NCI-H2029 (cell line): ENCODE measurements around the gene KDM4C.
"Not testable (repeated sequence)": the region's sequence is repeated elsewhere in the genome, so short reads cannot be mapped to it uniquely, and the experiment has no call there.

Experiments used
- DNase-seq: peaks from one replicate; lab custom pipeline; 2025; lab: John Stamatoyannopoulos, UW

The KDM4C gene

GRCh38 chr9:6764523-6764922 lies 6.8 kb downstream of the KDM4C start:
- DNase-seq = no peak

DNA sequence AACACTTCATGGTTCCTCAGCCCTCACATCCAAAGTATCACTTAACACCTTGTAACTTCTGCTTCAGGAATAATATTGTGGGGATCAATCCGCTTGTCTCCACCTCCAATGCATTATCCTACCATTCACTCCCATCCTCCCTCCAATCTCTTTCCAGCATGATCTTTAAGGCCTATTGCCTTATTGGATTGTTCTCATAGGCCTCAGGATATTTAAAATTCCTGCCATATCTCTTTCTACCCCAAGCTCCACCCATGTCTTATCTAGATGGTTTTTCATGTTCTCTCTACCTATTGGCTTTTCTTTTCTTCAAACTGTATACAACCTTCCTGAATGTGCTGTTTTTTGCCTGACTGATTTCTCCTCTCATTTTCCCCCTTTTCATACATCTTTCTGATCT lies 7.2 kb downstream of the KDM4C start:
- no peak for DNase-seq

GRCh38 chr9:6765396-6765795 lies 7.6 kb downstream of the KDM4C start:
- no peak for DNase-seq

DNA sequence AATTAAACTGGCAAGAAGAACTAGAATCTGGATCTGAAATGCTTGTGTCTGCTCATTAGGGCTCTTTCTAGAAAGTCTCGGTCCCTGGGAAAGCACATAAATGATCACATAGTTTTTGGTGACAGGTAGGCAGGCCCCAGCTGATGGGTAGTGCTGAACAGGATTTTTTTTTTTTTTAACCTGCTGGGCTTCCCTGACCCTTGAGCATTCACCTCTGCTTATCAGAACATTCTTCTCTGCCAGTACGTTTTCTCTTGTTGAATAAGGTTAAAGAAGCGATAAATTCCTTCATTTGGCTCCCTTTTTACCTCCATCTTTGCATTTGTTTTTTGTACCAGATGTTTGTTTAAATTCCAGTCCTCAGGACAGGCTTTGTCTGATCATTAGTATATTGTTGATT lies 8.8 kb downstream of the KDM4C start:
- no peak for DNase-seq

DNA sequence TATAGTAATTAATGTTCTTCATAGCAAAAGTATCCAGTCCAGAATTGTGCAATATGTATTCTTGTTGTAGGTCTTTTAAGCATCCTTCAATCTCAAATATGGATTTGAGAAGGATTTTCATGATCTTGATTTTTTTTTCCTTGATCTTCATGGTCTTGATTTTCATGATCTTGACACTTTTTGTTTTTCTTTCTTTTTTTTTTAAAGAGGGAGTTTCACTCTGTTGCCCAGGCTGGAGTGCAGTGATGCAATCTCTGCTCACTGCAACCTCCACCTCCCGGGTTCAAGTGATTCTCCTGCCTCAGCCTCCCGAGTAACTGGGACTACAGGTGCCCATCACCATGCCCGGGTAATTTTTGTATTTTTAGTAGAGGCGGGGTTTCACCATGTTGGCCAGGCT lies 10.8 kb downstream of the KDM4C start:
- DNase-seq = not testable (repeated sequence)

- DNase-seq = no peak
These were observed 13.9 kb downstream of the KDM4C start for GRCh38 chr9:6771722-6772121.

GRCh38 chr9:6777213-6777902 lies 19.6 kb downstream of the KDM4C start:
- no peak for DNase-seq

- no peak for DNase-seq
These were observed 21.9 kb downstream of the KDM4C start for GRCh38 chr9:6779417-6780241.

DNA sequence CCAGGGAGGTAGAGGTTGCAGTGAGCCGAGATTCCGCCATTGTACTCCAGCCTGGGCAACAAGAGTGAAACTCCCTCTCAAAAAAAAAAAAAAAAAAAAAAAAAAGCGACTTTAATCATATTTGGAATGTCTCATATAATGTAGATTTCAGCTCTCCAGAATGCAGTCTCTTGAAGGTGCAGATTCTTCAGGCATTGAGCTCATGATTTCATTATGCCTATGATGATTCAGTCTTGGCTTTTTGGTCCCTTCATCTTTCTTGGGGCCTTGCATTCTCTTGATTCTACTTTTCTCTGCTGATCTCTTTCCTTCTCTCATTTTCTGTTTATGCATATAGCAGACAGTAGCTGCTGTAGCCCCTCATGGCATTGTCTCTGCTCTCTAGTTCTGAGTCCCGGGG lies 22.9 kb downstream of the KDM4C start:
- no peak for DNase-seq

DNA sequence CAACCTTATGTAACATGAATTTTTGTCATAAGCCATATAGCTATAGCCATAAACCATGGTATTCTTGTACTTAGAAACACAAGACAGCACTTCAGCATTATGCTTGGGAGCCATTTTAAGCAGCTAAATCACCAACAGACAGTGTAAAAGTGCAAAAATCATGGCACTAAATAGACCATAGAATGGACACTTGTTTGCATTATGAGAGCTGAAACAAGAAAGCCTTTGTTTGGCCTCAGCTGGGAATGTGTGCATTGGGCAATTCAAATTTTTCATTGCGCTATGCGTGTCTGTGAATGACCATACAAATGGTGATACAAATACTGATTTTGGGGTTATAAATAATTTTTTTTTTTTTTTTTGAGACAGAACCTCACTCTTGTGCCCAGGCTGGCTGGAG lies 23.7 kb downstream of the KDM4C start:
- no peak for DNase-seq

- no peak for DNase-seq
These were observed 24.6 kb downstream of the KDM4C start for GRCh38 chr9:6782345-6782744.

GRCh38 chr9:6782981-6783380 lies 25.2 kb downstream of the KDM4C start:
- DNase-seq = no peak

- DNase-seq = no peak
These were observed 26.0 kb downstream of the KDM4C start for GRCh38 chr9:6783753-6784152.

- DNase-seq = no peak
These were observed 27.9 kb downstream of the KDM4C start for GRCh38 chr9:6785682-6786081.

DNA sequence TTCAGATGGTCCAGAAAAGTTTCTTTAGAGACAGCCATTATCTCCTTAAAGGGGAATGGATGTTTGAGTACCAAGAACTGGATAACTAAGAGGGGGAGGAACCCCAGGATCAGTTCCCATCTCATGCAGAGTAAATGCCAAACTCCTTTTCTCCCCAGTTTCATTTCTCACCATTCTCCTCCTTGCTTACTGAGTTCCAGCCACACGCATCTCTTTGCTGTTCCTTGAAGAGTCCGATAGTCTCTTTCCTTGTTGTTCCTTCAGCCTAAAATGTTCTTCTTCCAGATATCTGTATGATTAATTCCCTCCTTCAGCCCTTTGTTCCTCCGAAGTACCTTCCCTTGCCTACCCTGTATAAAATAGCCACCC lies 30.0 kb downstream of the KDM4C start:
- no peak for DNase-seq

DNA sequence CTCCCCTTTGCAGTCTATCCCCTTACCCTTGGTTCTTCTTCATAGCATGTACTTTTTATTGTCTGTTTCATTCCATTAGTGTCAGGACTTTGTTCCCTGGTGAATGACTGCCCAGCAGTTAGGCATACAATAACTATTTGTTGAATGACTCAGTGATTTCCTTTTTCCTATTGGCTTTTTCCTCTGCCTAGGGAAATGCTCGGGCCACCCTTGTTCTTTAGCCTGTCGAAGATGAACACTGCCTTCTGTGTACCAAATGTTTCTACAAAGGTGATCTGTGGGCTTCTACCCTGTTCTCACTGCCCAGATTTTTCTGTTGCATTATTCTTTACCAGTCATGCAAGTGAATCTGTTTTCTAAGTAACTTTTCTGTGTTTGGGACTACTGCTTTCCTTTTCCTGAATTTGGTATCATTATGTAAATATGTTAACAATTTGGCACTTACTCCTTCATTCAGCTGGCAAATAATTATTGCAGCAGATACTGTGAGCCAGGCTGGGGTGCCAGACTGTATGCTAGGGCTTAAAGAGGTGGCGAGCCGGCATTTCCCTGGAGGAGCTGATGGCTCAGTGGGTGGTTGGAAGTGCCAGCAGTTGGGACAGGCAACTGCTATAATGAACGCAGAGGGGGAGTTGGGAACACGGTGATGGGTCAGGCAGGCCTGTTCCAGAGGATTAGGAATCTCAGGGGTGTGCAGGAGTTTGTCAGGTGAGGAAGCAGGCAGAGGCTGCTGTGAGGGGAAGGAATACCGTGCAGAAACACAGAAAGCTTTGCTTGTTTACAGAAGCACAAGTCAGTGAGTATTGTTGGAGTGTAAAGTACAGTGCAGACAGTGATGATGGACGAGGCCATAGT lies 30.6 kb downstream of the KDM4C start:
- DNase-seq = no peak

GRCh38 chr9:6789017-6789338 lies 31.2 kb downstream of the KDM4C start:
- DNase-seq = not testable (repeated sequence)

DNA sequence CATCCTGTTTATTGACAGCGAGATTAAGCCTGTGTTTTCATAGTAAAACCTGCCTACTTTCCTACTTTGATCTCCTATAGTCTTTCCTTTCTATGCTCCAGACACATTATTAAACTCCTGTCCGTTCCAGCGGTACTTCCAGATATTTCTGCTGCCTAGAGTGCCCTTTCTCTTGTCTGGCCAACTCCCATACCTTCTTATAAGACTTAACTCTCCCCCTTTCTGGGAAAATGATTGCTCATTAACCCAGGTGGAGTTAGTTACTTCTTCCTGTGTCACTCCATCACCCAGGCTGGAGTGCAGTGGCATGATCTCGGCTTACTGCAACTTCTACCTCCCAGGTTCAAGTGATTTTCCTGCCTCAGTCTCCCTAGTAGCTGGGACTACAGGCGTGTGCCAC lies 33.1 kb downstream of the KDM4C start:
- DNase-seq = no peak

GRCh38 chr9:6793203-6793602 lies 35.4 kb downstream of the KDM4C start:
- DNase-seq = no peak

GRCh38 chr9:6794936-6795335 lies 37.2 kb downstream of the KDM4C start:
- no peak for DNase-seq

GRCh38 chr9:6802926-6803325 lies 45.2 kb downstream of the KDM4C start:
- no peak for DNase-seq

DNA sequence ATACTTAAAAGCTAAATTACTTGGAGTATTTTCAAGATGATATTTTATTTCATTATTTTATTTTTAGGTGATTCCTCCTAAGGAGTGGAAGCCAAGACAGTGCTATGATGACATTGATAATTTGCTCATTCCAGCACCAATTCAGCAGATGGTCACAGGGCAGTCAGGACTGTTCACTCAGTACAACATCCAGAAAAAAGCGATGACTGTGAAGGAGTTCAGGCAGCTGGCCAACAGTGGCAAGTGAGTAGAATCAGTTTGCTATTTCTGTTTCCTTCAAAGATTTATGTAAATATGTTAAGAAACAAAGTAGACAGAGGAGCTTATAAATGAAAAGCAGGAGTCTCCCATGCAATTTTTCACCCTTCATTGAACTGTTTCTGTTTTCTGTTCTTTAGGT lies 47.8 kb downstream of the KDM4C start:
- DNase-seq = no peak

DNA sequence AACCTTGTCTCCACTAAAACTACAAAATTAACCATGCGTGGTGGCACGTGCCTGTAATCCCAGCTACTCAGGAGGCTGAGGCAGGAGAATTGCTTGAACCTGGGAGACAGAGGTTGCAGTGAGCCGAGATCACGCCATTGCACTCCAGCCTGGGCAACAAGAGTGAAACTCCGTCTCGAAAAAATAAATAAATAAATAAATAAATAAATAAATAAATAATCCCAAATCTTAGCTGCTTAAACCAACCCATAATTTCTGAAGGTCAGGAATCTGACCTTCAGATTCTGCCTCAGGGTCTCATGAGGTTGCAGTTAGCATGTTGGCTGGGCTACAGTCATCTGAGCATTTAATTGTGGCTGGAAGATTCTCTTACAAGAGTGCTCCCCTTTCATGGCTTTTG lies 48.5 kb downstream of the KDM4C start:
- DNase-seq = not testable (repeated sequence)
